Fibroblast of lung (primary cell): ENCODE data around the gene NMUR2.

ENCODE experiments used
- EZH2 ChIP-seq: IDR thresholded peaks from 2 replicates; pipeline ENCODE4 v1.5.1; 2012; ENCODE audit warnings: low read length, control low read depth, mild to moderate bottlenecking; ENCODE audit errors: missing control alignments
- TF ChIP-seq, protein P1 (sequence below), 2 donors: IDR thresholded peaks in 1 of 2; conservative IDR thresholded peaks in 1 of 2; 1 replicate in 1 of 2; 2 replicates in 1 of 2; pipeline ENCODE4 v1.5.1; 2011 to 2012; ENCODE audit warnings: low read length in 2 of 2, control low read depth in 1 of 2, inconsistent platforms in 1 of 2, low read depth in 1 of 2, mild to moderate bottlenecking in 1 of 2

DNA sequence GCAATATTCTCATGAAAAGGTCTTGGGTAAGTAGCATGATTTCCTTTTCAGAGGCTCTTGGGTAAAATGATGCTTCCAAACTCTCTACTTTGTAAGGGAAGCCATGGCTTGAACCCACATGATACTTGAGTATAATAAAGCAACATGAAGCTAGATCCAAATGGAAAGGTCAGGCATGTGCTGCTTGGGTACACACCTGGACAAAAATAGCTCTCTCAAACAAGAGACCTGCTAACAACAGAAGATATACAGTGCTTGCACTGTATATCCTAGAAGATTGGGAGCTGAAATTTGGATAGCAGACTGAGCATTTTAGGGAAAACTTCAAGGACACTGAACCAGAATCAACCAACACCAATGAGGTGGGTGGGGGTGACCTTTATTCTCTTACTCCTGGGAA lies 40.2 kb downstream of the NMUR2 start:
- TF ChIP-seq, protein P1, sequence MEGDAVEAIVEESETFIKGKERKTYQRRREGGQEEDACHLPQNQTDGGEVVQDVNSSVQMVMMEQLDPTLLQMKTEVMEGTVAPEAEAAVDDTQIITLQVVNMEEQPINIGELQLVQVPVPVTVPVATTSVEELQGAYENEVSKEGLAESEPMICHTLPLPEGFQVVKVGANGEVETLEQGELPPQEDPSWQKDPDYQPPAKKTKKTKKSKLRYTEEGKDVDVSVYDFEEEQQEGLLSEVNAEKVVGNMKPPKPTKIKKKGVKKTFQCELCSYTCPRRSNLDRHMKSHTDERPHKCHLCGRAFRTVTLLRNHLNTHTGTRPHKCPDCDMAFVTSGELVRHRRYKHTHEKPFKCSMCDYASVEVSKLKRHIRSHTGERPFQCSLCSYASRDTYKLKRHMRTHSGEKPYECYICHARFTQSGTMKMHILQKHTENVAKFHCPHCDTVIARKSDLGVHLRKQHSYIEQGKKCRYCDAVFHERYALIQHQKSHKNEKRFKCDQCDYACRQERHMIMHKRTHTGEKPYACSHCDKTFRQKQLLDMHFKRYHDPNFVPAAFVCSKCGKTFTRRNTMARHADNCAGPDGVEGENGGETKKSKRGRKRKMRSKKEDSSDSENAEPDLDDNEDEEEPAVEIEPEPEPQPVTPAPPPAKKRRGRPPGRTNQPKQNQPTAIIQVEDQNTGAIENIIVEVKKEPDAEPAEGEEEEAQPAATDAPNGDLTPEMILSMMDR (conservative IDR thresholded peaks at IDR 0.05 in 1 of 2, IDR thresholded peaks at IDR 0.05 in 1 of 2; ENCODE audit: low read depth in 1 of 2, low read length in 2 of 2): no peak
- no peak for TF ChIP-seq EZH2
